Measurements from ENCODE around the gene STARD10. TPM values are rescaled to one million over a fixed set of nuclear protein-coding genes. Genes with fewer than 3 reads are reported as not detected.
A peak's percentile ranks its signal among the peaks of the same experiment; 100 is the strongest.

The STARD10 gene
- polyA plus RNA-seq, 2 of the 4 experiments (the other 2 are of a cell fraction): 21.2 to 23.2 TPM

GRCh38 chr11:72772059-72772458 lies 21.8 kb downstream of the STARD10 start:
- 73% methylated on average over 5 of the region's 12 CpGs for WGBS (ENCODE audit: missing lambda C conversion rate)
- Histone ChIP-seq H3K9me3 (no peaks in the 10 kb centered on the region), H3K4me3 (no peak overlapping the region), H3K27ac (no peak overlapping the region; a peak in 1 of 6 replicates), H3K4me1 (peaks cover 7% of the 10 kb centered on the region; the same call in 2 of the 3 replicates), H3K4me2 (no peak overlapping the region)
- POLR2A ChIA-PET: no interaction called here
- no peak for FAIRE-seq
- ATAC-seq: no peak
- TF ChIP-seq CBX2 (IDR thresholded peaks at IDR 0.05; ENCODE audit: borderline replicate concordance, low read depth) (no peak), CBX8 (IDR thresholded peaks at IDR 0.05) (no peak), USF2 (IDR thresholded peaks at IDR 0.05) (no peak), CEBPB (IDR thresholded peaks at IDR 0.05) (no peak), BHLHE40 (IDR thresholded peaks at IDR 0.05; ENCODE audit: low read depth, low read length) (no peak), HEYL (CRISPR knock-in tag; IDR thresholded peaks at IDR 0.05) (no peak), RARB (CRISPR knock-in tag; IDR thresholded peaks at IDR 0.05) (no peak), ATOH8 (CRISPR knock-in tag; IDR thresholded peaks at IDR 0.05; ENCODE audit: low read depth) (no peak), CTCF (IDR thresholded peaks at IDR 0.05) (no peak), RAD21 (conservative IDR thresholded peaks at IDR 0.05 in 1 of 2, IDR thresholded peaks at IDR 0.05 in 1 of 2) (no peak), PBX3 (IDR thresholded peaks at IDR 0.05) (no peak), PHF8 (IDR thresholded peaks at IDR 0.05; ENCODE audit: borderline replicate concordance, low read depth) (no peak), JUN (IDR thresholded peaks at IDR 0.05) (no peak), MAX (IDR thresholded peaks at IDR 0.05) (no peak), KDM1A (IDR thresholded peaks at IDR 0.05; ENCODE audit: low read depth) (no peak), HDAC2 (IDR thresholded peaks at IDR 0.05) (no peak), ZNF302 (CRISPR knock-in tag; IDR thresholded peaks at IDR 0.05) (no peak), ZC3H11A (IDR thresholded peaks at IDR 0.05) (no peak), NFE2L2 (conservative IDR thresholded peaks at IDR 0.05; ENCODE audit: low read length) (no peak), KDM5A (IDR thresholded peaks at IDR 0.05) (no peak)
- no peak for DNase-seq (ENCODE audit: low read depth in 1 of 2, low spot score in 1 of 2)
- CTCF ChIA-PET: interaction anchor here (0.7 to 2.4 kb wide), 9 partner anchors 10 to 47 kb away, joined by 3 to 11 read pairs (median 3); partner anchors contain the start of gene STARD10

GRCh38 chr11:72771507-72771906 lies 22.3 kb downstream of the STARD10 start:
- CTCF ChIA-PET: interaction anchor here (0.5 to 2.4 kb wide), 9 partner anchors 13 to 46 kb away, joined by 3 to 11 read pairs (median 3); partner anchors contain the start of gene STARD10
- POLR2A ChIA-PET: interaction anchor here (0.5 kb wide), 1 partner anchor 10 kb away, joined by 4 read pairs; no protein-coding TSS in a partner anchor
- no peak for DNase-seq (ENCODE audit: low read depth in 1 of 2, low spot score in 1 of 2)
- Histone ChIP-seq H3K4me1 (peaks cover 7% of the 10 kb centered on the region; the same call in 2 of the 3 replicates), H3K9me3 (no peaks in the 10 kb centered on the region), H3K4me3 (no peak overlapping the region), H3K27ac (peak overlapping the region in 1 of 2 experiments; percentile 24; a peak in 1 of 6 replicates), H3K4me2 (no peak overlapping the region)
- WGBS (ENCODE audit: missing lambda C conversion rate): 57% methylated on average over 2 of the region's 4 CpGs
- no peak for FAIRE-seq
- ATAC-seq: peak in 1 of 2 experiments; percentile 29; a peak in 2 of 6 replicates
- TF ChIP-seq HEYL (CRISPR knock-in tag; IDR thresholded peaks at IDR 0.05) (no peak), HOXB13 (CRISPR knock-in tag; IDR thresholded peaks at IDR 0.05; ENCODE audit: low read depth) (no peak), JUNB (IDR thresholded peaks at IDR 0.05) (no peak), GATA3 (IDR thresholded peaks at IDR 0.05; ENCODE audit: borderline replicate concordance) (no peak), BHLHE40 (IDR thresholded peaks at IDR 0.05; ENCODE audit: low read depth, low read length) (no peak), MAFK (IDR thresholded peaks at IDR 0.05; ENCODE audit: partially characterized antibody) (no peak), EP300 (IDR thresholded peaks at IDR 0.05) (no peak), RNF2 (IDR thresholded peaks at IDR 0.05; ENCODE audit: borderline replicate concordance, low read depth) (no peak), FOSB (CRISPR knock-in tag; IDR thresholded peaks at IDR 0.05) (no peak), CBX2 (IDR thresholded peaks at IDR 0.05; ENCODE audit: borderline replicate concordance, low read depth) (no peak), ZNF302 (CRISPR knock-in tag; IDR thresholded peaks at IDR 0.05) (no peak), CHD2 (IDR thresholded peaks at IDR 0.05; ENCODE audit: low read length, partially characterized antibody) (no peak), RCOR1 (IDR thresholded peaks at IDR 0.05; ENCODE audit: low read depth, low read length) (no peak), EHF (CRISPR knock-in tag; IDR thresholded peaks at IDR 0.05) (no peak), PHF8 (IDR thresholded peaks at IDR 0.05; ENCODE audit: borderline replicate concordance, low read depth) (no peak), MAZ (IDR thresholded peaks at IDR 0.05; ENCODE audit: borderline replicate concordance, low read depth, low read length) (no peak), MAX (IDR thresholded peaks at IDR 0.05) (no peak), ESRRA (IDR thresholded peaks at IDR 0.05; ENCODE audit: borderline replicate concordance, low read length) (no peak), CEBPB (IDR thresholded peaks at IDR 0.05) (no peak), KDM5A (IDR thresholded peaks at IDR 0.05) (no peak)
